ENCODE data around the gene RNF5. TPM values are rescaled to one million over a fixed set of nuclear protein-coding genes. Genes with fewer than 3 reads are reported as not detected.

The RNF5 gene
- total RNA-seq, 1 experiment from 2014 or later: 45.9 TPM

DNA sequence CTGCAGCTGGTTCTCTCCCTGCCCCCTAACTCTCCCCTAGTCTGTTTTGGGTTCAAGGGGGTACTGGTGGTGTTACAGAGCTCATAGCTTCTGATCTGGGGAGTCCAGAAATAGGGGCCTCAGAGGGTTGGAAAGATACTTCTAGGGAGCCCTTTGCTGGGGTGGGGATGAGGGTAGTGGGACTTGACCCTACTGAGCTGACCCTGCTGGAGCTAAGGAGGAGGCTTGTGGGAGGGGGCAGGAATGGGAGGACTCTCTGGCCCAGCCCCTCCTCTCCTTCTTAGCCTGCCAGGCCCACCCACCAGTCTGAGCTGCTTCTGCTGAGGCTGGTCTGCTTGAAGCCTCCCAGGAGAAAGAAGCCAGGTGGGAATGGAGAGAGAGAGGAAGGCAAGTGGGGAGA is 13.9 kb upstream of the RNF5 start, which contains the start of gene EGFL8:
TSS of gene EGFL8 (plus strand) at position 301 of the 400 bp plus-strand sequence. CDS start 1,571 bp downstream, outside the sequence.
- Histone ChIP-seq H3K27ac (ENCODE audit: low read depth, low read length) (no peak within 1 kb of the TSS), H3K9me2 (ENCODE audit: insufficient read depth) (no peaks in the 10 kb centered on the region), H3K4me1 (ENCODE audit: control insufficient read depth in 1 of 2, insufficient read depth in 2 of 2, low read length in 2 of 2) (no peaks in the 10 kb centered on the region), H3K9ac (ENCODE audit: low read length) (no peak within 1 kb of the TSS), H3K79me2 (ENCODE audit: insufficient read depth, low read length) (no peaks in the 10 kb centered on the region), H3K9me3 (ENCODE audit: control insufficient read depth in 1 of 2, insufficient read depth in 1 of 2, low read depth in 1 of 2, low read length in 2 of 2) (no peaks in the 10 kb centered on the region), H2AFZ (ENCODE audit: low read depth, low read length, poor library complexity, severe bottlenecking) (no peak within 1 kb of the TSS), H3K36me3 (ENCODE audit: control insufficient read depth in 1 of 2, insufficient read depth in 2 of 2, low read length in 2 of 2) (peaks cover 4 to 6% of the 10 kb centered on the region in 2 experiments; a peak in 3 of 4 replicates), H3K4me3 (replicated peaks in 1 of 2; ENCODE audit: low read depth in 1 of 2, low read length in 2 of 2) (no peak within 1 kb of the TSS), H3K4me2 (ENCODE audit: low read length) (no peak within 1 kb of the TSS), H4K20me1 (ENCODE audit: insufficient read depth) (no peaks in the 10 kb centered on the region), H3K27me3 (ENCODE audit: insufficient read depth, low read length) (no peaks in the 10 kb centered on the region)
- POLR2A ChIA-PET: interaction anchor here (1.6 kb wide), 1 partner anchor 13 kb away, joined by 6 read pairs; no protein-coding TSS in a partner anchor
- DNase-seq (ENCODE audit: low read depth, low spot score) (no peak), ATAC-seq (no peak)
- CTCF ChIA-PET: no interaction called here
- RAD21 ChIA-PET (ENCODE audit: low non-redundant PET in 1 of 2, low total read pairs in 2 of 2, uncharacterized antibody in 2 of 2, unreplicated experiment in 2 of 2): no interaction called here
- intact Hi-C loops (cut with micrococcal nuclease): no loop called here
- no TSS peak for BruUV-seq (replicated peaks)
- TF ChIP-seq YY1 (IDR thresholded peaks at IDR 0.05; ENCODE audit: extremely low read depth, insufficient replicate concordance, low read depth, low read length) (no peak), ELF1 (IDR thresholded peaks at IDR 0.05; ENCODE audit: borderline replicate concordance, low read depth) (no peak), FOSL1 (IDR thresholded peaks at IDR 0.05; ENCODE audit: low read depth) (no peak), ZNF274 (IDR thresholded peaks at IDR 0.05; ENCODE audit: low read depth, low read length) (no peak), EZH2 (IDR thresholded peaks at IDR 0.05) (no peak), TCF7L2 (IDR thresholded peaks at IDR 0.05; ENCODE audit: borderline replicate concordance, extremely low read depth, insufficient read depth, insufficient read length) (no peak), RAD21 (IDR thresholded peaks at IDR 0.05; ENCODE audit: low read depth) (no peak)

DNA sequence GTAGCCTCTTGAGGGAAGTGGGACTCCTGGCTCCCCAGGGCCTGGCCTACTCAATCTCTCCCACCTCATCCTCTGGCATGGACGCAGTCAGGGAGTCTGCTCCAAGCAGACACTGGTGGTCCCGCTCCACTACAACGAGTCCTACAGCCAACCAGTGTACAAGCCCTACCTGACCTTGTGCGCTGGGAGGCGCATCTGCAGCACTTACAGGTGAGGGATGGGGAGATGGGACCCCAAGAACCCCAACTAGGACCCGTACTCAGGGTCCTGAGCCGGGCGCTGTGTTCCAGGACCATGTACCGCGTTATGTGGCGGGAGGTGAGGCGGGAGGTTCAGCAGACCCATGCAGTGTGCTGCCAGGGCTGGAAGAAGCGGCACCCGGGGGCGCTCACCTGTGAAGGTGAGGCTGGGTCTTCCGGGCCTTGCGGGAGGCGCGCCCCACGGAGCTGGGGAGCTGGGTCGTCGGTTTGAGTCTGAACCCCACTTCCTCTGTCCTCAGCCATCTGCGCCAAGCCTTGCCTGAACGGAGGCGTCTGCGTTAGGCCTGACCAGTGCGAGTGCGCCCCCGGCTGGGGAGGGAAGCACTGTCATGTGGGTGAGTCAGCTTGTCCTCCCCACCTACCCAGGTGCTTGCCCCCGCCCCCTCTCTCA is 11.7 kb upstream of the RNF5 start:
- no peaks in the 10 kb centered on the region for H3K27me3 ChIP-seq (ENCODE audit: insufficient read depth, low read length)
- no peak overlapping the region for H3K4me2 ChIP-seq (ENCODE audit: low read length)
- intact Hi-C loops (cut with micrococcal nuclease): no loop called here
- ChIA-PET CTCF (no interaction called here), RAD21 (ENCODE audit: low non-redundant PET in 1 of 2, low total read pairs in 2 of 2, uncharacterized antibody in 2 of 2, unreplicated experiment in 2 of 2) (no interaction called here), POLR2A (no interaction called here)
- no peaks in the 10 kb centered on the region for H3K79me2 ChIP-seq (ENCODE audit: insufficient read depth, low read length)
- no peaks in the 10 kb centered on the region for H4K20me1 ChIP-seq (ENCODE audit: insufficient read depth)
- H3K9ac ChIP-seq (ENCODE audit: low read length): no peak overlapping the region
- ATAC-seq (no peak), DNase-seq (ENCODE audit: low read depth, low spot score) (no peak)
- no peaks in the 10 kb centered on the region for H3K9me3 ChIP-seq (ENCODE audit: control insufficient read depth in 1 of 2, insufficient read depth in 1 of 2, low read depth in 1 of 2, low read length in 2 of 2)
- H2AFZ ChIP-seq (ENCODE audit: low read depth, low read length, poor library complexity, severe bottlenecking): no peak overlapping the region
- no peaks in the 10 kb centered on the region for H3K4me1 ChIP-seq (ENCODE audit: control insufficient read depth in 1 of 2, insufficient read depth in 2 of 2, low read length in 2 of 2)
- no TSS peak for BruUV-seq (replicated peaks)
- H3K36me3 ChIP-seq (ENCODE audit: control insufficient read depth in 1 of 2, insufficient read depth in 2 of 2, low read length in 2 of 2): peaks cover 4 to 15% of the 10 kb centered on the region in 2 experiments; a peak in 3 of 4 replicates
- no peaks in the 10 kb centered on the region for H3K9me2 ChIP-seq (ENCODE audit: insufficient read depth)
- no peak overlapping the region for H3K27ac ChIP-seq (ENCODE audit: low read depth, low read length)
- TF ChIP-seq CTCF (IDR thresholded peaks at IDR 0.05 in 2 of 3, conservative IDR thresholded peaks at IDR 0.05 in 1 of 3; ENCODE audit: borderline replicate concordance in 1 of 3, insufficient read depth in 1 of 3, low read depth in 2 of 3, low read length in 2 of 3): 0 out of 6 replicates have a peak, but pooled peaks of 1 of the 3 experiments have one; percentile 17
- peak; percentile 26; the same call in 1 of the 2 replicates for TF ChIP-seq RAD21 (IDR thresholded peaks at IDR 0.05; ENCODE audit: low read depth)
- no peak for TF ChIP-seq SIN3A (IDR thresholded peaks at IDR 0.05; ENCODE audit: low read depth)
- H3K4me3 ChIP-seq (replicated peaks in 1 of 2; ENCODE audit: low read depth in 1 of 2, low read length in 2 of 2): no peak overlapping the region
